Lower leg skin (tissue), 3 donors: Measurements from ENCODE around the gene PCGF3.

Experiments
- CTCF ChIP-seq, 3 donors: fragments of 450-650 bp; IDR thresholded peaks; one replicate each; pipeline ENCODE4 v1.5.1; 2016; ENCODE audit warnings: antibody characterized with exemption in 3 of 3, mild to moderate bottlenecking in 3 of 3, moderate library complexity in 2 of 3
- POLR2A ChIP-seq, 2 donors: fragments of 450-650 bp; IDR thresholded peaks; one replicate each; pipeline ENCODE4 v1.6.1; 2016 to 2017; ENCODE audit warnings: antibody characterized with exemption in 2 of 2, mild to moderate bottlenecking in 1 of 2, moderate library complexity in 1 of 2

GRCh38 chr4:706834-707598 is 1.4 kb downstream of the PCGF3 start:
- TF ChIP-seq CTCF (IDR thresholded peaks at IDR 0.05) (no peak), POLR2A (IDR thresholded peaks at IDR 0.05) (no peak)
